Measurements from ENCODE around the gene SPATA9.

The SPATA9 gene

GRCh38 chr5:95682891-95683290 is at the start of gene SPATA9:
Gene SPATA9, minus strand, starts transcription at chr5:95682991. Its CDS starts 137 bp downstream, at chr5:95682854.
- no peak for DNase-seq

GRCh38 chr5:95731571-95732554 is 49.1 kb upstream of the SPATA9 start:
- DNase-seq: peak; percentile 17

- DNase-seq: peak; percentile 85
Observed at GRCh38 chr5:95730730-95731570, 48.2 kb upstream of the SPATA9 start, which contains the start of gene RHOBTB3. Gene RHOBTB3, plus strand, starts transcription at chr5:95731336. Its CDS starts 347 bp downstream, at chr5:95731683.

GRCh38 chr5:95730011-95730700 is 47.4 kb upstream of the SPATA9 start:
- no peak for DNase-seq

GRCh38 chr5:95729115-95730010 is 46.6 kb upstream of the SPATA9 start:
- no peak for DNase-seq

- DNase-seq: no peak
Observed at GRCh38 chr5:95728494-95729114, 45.8 kb upstream of the SPATA9 start.

- DNase-seq: peak; percentile 93
Observed at GRCh38 chr5:95727764-95728191, 45.0 kb upstream of the SPATA9 start.

- DNase-seq: no peak
Observed at GRCh38 chr5:95726811-95727763, 44.3 kb upstream of the SPATA9 start.

GRCh38 chr5:95725937-95726810 is 43.4 kb upstream of the SPATA9 start:
- no peak for DNase-seq

- DNase-seq: no peak
Observed at GRCh38 chr5:95725071-95725820, 42.5 kb upstream of the SPATA9 start.

- DNase-seq: no peak
Observed at GRCh38 chr5:95723632-95724369, 41.0 kb upstream of the SPATA9 start.

- no peak for DNase-seq
Observed at GRCh38 chr5:95721582-95722295, 38.9 kb upstream of the SPATA9 start.

- DNase-seq: no peak
Observed at GRCh38 chr5:95720094-95720786, 37.4 kb upstream of the SPATA9 start.

- DNase-seq: no peak
Observed at GRCh38 chr5:95718738-95719137, 35.9 kb upstream of the SPATA9 start.

- no peak for DNase-seq
Observed at GRCh38 chr5:95718203-95718602, 35.4 kb upstream of the SPATA9 start.

GRCh38 chr5:95717439-95717838 is 34.6 kb upstream of the SPATA9 start:
- no peak for DNase-seq

All from NCI-H2029 treated with DMSO at 0.1 percent for 48 hours (cell line).